Endodermal cell (in vitro differentiated cells): Measurements from ENCODE around the gene FGF21. TPM values are rescaled to one million over a fixed set of nuclear protein-coding genes. Genes with fewer than 3 reads are reported as not detected.

Experiments used
- DNase-seq: peaks from one replicate; pipeline ENCODE4 v3.0.0-alpha.2; 2017
- H3K27ac ChIP-seq: 2 replicates; pipeline ENCODE4 v1.5.1; 2013; ENCODE audit warnings: mild to moderate bottlenecking, low read depth, low read length, moderate library complexity
- H3K27me3 ChIP-seq: 2 replicates; pipeline ENCODE4 v1.6.1; 2013; ENCODE audit warnings: mild to moderate bottlenecking, low read length, moderate library complexity; ENCODE audit not compliant: insufficient read depth, control insufficient read depth, poor library complexity, severe bottlenecking
- H3K36me3 ChIP-seq: 2 replicates; pipeline ENCODE4 v1.7.0; 2013; ENCODE audit warnings: mild to moderate bottlenecking, low read length, moderate library complexity; ENCODE audit not compliant: control insufficient read depth, insufficient read depth
- H3K4me1 ChIP-seq: one replicate; pipeline ENCODE4 v1.7.0; 2013; ENCODE audit warnings: low read length; ENCODE audit not compliant: control insufficient read depth, insufficient read depth
- H3K4me3 ChIP-seq: 2 replicates; pipeline ENCODE4 v1.5.1; 2013; ENCODE audit warnings: mild to moderate bottlenecking, low read length, moderate library complexity
- H3K9ac ChIP-seq: 2 replicates; pipeline ENCODE4 v1.6.1; 2013; ENCODE audit warnings: mild to moderate bottlenecking, low read length, moderate library complexity; ENCODE audit not compliant: poor library complexity, severe bottlenecking; ENCODE audit errors: extremely low read depth
- H3K9me3 ChIP-seq: 2 replicates; pipeline ENCODE4 v1.6.1; 2013; ENCODE audit warnings: mild to moderate bottlenecking, low read length, moderate library complexity; ENCODE audit not compliant: control insufficient read depth
- H3K27ac Mint-ChIP-seq: 2 replicates; pipeline ENCODE4 v1.8.0; 2020; ENCODE audit warnings: mixed read lengths
- H3K27me3 Mint-ChIP-seq: 2 replicates; pipeline ENCODE4 v1.8.0; 2021; ENCODE audit warnings: mild to moderate bottlenecking, mixed read lengths; ENCODE audit not compliant: insufficient read depth
- H3K36me3 Mint-ChIP-seq: 2 replicates; pipeline ENCODE4 v1.8.0; 2020; ENCODE audit warnings: low read depth, mixed read lengths
- H3K4me1 Mint-ChIP-seq: 2 replicates; pipeline ENCODE4 v1.8.0; 2020; ENCODE audit warnings: mixed read lengths
- H3K4me3 Mint-ChIP-seq: 2 replicates; pipeline ENCODE4 v1.8.0; 2020; ENCODE audit warnings: mild to moderate bottlenecking, moderate library complexity, mixed read lengths
- H3K9me3 Mint-ChIP-seq: 2 replicates; pipeline ENCODE4 v1.8.0; 2020; ENCODE audit warnings: mild to moderate bottlenecking, mixed read lengths
- CTCF ChIP-seq: fragments of 200-600 bp; sonication (generic); conservative IDR thresholded peaks from 2 replicates; pipeline ENCODE4 v1.5.0; 2021; ENCODE audit warnings: antibody characterized with exemption, mild to moderate bottlenecking
- WGBS, 2 experiments: methylation state at CpG; one replicate each; pipeline versions ENCODE4 v1.1.5 to v1.1.7; 2013; ENCODE audit warnings: missing lambda C conversion rate in 2 of 2, mixed read lengths in 1 of 2; ENCODE audit not compliant: insufficient coverage in 1 of 2, insufficient read length in 1 of 2; 5-methylcytosine and 5-hydroxymethylcytosine counted together
- long read RNA-seq, 4 experiments: library from polyadenylated mRNA in 2 of 4; library from RNA in 1 of 4; library from capped mRNA in 1 of 4; stranded (forward) in 3 of 4; unstranded in 1 of 4; transcript quantifications; one replicate each; pipeline ENCODE4 v2.0.0, GENCODE V29; 2020 to 2021; ENCODE audit warnings: inconsistent platforms in 1 of 4
- polyA plus RNA-seq, 2 experiments: library from polyadenylated mRNA; stranded (reverse); fragments of 50-300 nt; gene quantifications; one replicate each; pipeline ENCODE4 v1.2.3, GENCODE V29; 2013
- total RNA-seq, 2 donors: library from RNA; stranded (reverse); fragmentation: NEBNext Ultra II Directional in 1 of 2; extraction: Animal tissue kit (Norgen Biotek cat#: 25700) in 1 of 2; gene quantifications; 2 replicates in 1 of 2; 3 replicates in 1 of 2; pipeline ENCODE4 v1.2.1, GENCODE V29; 2021

FGF21 gene
- total RNA-seq = not detected
- polyA plus RNA-seq (2013, experiment 1 of 2) = not detected
- not detected for polyA plus RNA-seq (2013, experiment 2 of 2)
- long read RNA-seq, experiment 1 = 0 reads
- long read RNA-seq, experiment 2 = 0 reads
- long read RNA-seq, experiment 3 = 0 reads
- long read RNA-seq, experiment 4 = 0 reads

- no peaks in the 10 kb centered on the region for H3K9me3 Mint-ChIP-seq
- H3K36me3 Mint-ChIP-seq = peaks cover 6% of the 10 kb centered on the region
- TF ChIP-seq CTCF = no peak
- Histone ChIP-seq H3K27me3 (peaks cover 14% of the 10 kb centered on the region), H3K27ac (no peak within 1 kb of the TSS), H3K4me3 (no peak within 1 kb of the TSS), H3K4me1 (no peaks in the 10 kb centered on the region), H3K36me3 (peaks cover 3% of the 10 kb centered on the region), H3K9me3 (no peaks in the 10 kb centered on the region), H3K9ac (no peak within 1 kb of the TSS)
- WGBS, 2 experiments = 89 to 93% methylated on average over 4 of the region's 4 CpGs
- H3K4me1 Mint-ChIP-seq = peaks cover 11% of the 10 kb centered on the region
- peaks cover 26% of the 10 kb centered on the region for H3K27me3 Mint-ChIP-seq
- no peak within 1 kb of the TSS for H3K27ac Mint-ChIP-seq
- peak; percentile 57 for DNase-seq
- no peak within 1 kb of the TSS for H3K4me3 Mint-ChIP-seq
Measured at GRCh38 chr19:48755084-48755641, at the start of gene FGF21. FGF21 (plus strand) TSS chr19:48755524; CDS start chr19:48756237, 713 bp downstream.

GRCh38 chr19:48708471-48708870 is 46.9 kb upstream of the FGF21 start:
- Histone ChIP-seq H3K27ac (no peak overlapping the region), H3K4me3 (no peak overlapping the region), H3K9ac (no peak overlapping the region), H3K4me1 (no peaks in the 10 kb centered on the region), H3K9me3 (peaks cover 4% of the 10 kb centered on the region), H3K27me3 (no peaks in the 10 kb centered on the region), H3K36me3 (no peaks in the 10 kb centered on the region)
- DNase-seq = peak; percentile 55
- Mint-ChIP-seq H3K27me3 (peaks cover 7% of the 10 kb centered on the region), H3K4me3 (no peak overlapping the region), H3K27ac (no peak overlapping the region), H3K36me3 (peaks cover 30% of the 10 kb centered on the region), H3K9me3 (peaks cover 13% of the 10 kb centered on the region), H3K4me1 (peaks cover 3% of the 10 kb centered on the region)
- no peak for TF ChIP-seq CTCF
- 61 to 71% methylated on average over 8 to 11 of the region's 11 CpGs for WGBS, 2 experiments

GRCh38 chr19:48711106-48711662 is 44.1 kb upstream of the FGF21 start:
- H3K36me3 Mint-ChIP-seq = peaks cover 12% of the 10 kb centered on the region
- H3K9me3 Mint-ChIP-seq = peaks cover 7% of the 10 kb centered on the region
- H3K4me1 Mint-ChIP-seq = peaks cover 10% of the 10 kb centered on the region
- 80 to 92% methylated on average over 4 of the region's 4 CpGs for WGBS, 2 experiments
- Histone ChIP-seq H3K27ac (no peak overlapping the region), H3K27me3 (no peaks in the 10 kb centered on the region), H3K9me3 (peaks cover 4% of the 10 kb centered on the region), H3K9ac (no peak overlapping the region), H3K4me3 (no peak overlapping the region), H3K4me1 (no peaks in the 10 kb centered on the region), H3K36me3 (no peaks in the 10 kb centered on the region)
- peaks cover 7% of the 10 kb centered on the region for H3K27me3 Mint-ChIP-seq
- no peak for DNase-seq
- no peak overlapping the region for H3K27ac Mint-ChIP-seq
- TF ChIP-seq CTCF = no peak
- H3K4me3 Mint-ChIP-seq = no peak overlapping the region
